ENCODE results near the gene SPATA9.

DNA sequence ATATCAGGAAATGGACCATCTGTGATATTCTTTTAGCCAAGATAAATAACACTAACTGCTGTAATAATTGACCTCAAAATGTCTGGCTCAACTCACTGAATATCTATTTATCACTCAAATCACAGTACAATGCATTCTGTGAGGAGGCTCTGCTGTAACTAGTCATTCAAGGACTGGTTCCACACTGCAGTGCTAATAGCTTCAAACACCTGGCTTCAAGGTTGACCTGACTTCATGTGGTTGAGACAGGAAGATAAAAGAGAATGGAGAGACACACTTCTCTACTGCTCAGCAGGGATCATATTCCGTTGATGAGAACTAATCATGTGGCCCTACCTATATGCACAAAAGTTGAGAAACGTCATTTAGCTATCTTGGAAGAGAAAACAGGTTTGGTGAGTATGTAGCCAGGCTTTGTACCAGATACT is 45.0 kb upstream of the SPATA9 start:
- no peak for TF ChIP-seq RAD21 (IDR thresholded peaks at IDR 0.05)
- TF ChIP-seq, protein P1, sequence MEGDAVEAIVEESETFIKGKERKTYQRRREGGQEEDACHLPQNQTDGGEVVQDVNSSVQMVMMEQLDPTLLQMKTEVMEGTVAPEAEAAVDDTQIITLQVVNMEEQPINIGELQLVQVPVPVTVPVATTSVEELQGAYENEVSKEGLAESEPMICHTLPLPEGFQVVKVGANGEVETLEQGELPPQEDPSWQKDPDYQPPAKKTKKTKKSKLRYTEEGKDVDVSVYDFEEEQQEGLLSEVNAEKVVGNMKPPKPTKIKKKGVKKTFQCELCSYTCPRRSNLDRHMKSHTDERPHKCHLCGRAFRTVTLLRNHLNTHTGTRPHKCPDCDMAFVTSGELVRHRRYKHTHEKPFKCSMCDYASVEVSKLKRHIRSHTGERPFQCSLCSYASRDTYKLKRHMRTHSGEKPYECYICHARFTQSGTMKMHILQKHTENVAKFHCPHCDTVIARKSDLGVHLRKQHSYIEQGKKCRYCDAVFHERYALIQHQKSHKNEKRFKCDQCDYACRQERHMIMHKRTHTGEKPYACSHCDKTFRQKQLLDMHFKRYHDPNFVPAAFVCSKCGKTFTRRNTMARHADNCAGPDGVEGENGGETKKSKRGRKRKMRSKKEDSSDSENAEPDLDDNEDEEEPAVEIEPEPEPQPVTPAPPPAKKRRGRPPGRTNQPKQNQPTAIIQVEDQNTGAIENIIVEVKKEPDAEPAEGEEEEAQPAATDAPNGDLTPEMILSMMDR (IDR thresholded peaks at IDR 0.05; ENCODE audit: low read depth, low read length, missing input control) = no peak
- TF ChIP-seq JUND (IDR thresholded peaks at IDR 0.05) = no peak
- TF ChIP-seq, protein P2, sequence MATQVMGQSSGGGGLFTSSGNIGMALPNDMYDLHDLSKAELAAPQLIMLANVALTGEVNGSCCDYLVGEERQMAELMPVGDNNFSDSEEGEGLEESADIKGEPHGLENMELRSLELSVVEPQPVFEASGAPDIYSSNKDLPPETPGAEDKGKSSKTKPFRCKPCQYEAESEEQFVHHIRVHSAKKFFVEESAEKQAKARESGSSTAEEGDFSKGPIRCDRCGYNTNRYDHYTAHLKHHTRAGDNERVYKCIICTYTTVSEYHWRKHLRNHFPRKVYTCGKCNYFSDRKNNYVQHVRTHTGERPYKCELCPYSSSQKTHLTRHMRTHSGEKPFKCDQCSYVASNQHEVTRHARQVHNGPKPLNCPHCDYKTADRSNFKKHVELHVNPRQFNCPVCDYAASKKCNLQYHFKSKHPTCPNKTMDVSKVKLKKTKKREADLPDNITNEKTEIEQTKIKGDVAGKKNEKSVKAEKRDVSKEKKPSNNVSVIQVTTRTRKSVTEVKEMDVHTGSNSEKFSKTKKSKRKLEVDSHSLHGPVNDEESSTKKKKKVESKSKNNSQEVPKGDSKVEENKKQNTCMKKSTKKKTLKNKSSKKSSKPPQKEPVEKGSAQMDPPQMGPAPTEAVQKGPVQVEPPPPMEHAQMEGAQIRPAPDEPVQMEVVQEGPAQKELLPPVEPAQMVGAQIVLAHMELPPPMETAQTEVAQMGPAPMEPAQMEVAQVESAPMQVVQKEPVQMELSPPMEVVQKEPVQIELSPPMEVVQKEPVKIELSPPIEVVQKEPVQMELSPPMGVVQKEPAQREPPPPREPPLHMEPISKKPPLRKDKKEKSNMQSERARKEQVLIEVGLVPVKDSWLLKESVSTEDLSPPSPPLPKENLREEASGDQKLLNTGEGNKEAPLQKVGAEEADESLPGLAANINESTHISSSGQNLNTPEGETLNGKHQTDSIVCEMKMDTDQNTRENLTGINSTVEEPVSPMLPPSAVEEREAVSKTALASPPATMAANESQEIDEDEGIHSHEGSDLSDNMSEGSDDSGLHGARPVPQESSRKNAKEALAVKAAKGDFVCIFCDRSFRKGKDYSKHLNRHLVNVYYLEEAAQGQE (IDR thresholded peaks at IDR 0.05) = no peak
- TF ChIP-seq, protein P3, sequence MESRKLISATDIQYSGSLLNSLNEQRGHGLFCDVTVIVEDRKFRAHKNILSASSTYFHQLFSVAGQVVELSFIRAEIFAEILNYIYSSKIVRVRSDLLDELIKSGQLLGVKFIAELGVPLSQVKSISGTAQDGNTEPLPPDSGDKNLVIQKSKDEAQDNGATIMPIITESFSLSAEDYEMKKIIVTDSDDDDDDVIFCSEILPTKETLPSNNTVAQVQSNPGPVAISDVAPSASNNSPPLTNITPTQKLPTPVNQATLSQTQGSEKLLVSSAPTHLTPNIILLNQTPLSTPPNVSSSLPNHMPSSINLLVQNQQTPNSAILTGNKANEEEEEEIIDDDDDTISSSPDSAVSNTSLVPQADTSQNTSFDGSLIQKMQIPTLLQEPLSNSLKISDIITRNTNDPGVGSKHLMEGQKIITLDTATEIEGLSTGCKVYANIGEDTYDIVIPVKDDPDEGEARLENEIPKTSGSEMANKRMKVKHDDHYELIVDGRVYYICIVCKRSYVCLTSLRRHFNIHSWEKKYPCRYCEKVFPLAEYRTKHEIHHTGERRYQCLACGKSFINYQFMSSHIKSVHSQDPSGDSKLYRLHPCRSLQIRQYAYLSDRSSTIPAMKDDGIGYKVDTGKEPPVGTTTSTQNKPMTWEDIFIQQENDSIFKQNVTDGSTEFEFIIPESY (IDR thresholded peaks at IDR 0.05) = no peak
- TF ChIP-seq GABPA (IDR thresholded peaks at IDR 0.05 in 1 of 2, conservative IDR thresholded peaks at IDR 0.05 in 1 of 2) = no peak
- no peak for TF ChIP-seq TAF1 (conservative IDR thresholded peaks at IDR 0.05)

All from liver (tissue), 3 donors.